Measurements from ENCODE around the gene CASK.

The CASK gene

GRCh38 chrX:41559235-41560052 lies 363.9 kb downstream of the CASK start:
- no peak for DNase-seq (ENCODE audit: low read depth)

- no peak for DNase-seq (ENCODE audit: low read depth)
Observed at GRCh38 chrX:41558531-41558930, 364.8 kb downstream of the CASK start.

GRCh38 chrX:41556958-41557357 lies 366.4 kb downstream of the CASK start:
- DNase-seq (ENCODE audit: low read depth), result no peak

- DNase-seq (ENCODE audit: low read depth), result no peak
Observed at GRCh38 chrX:41553688-41554087, 369.7 kb downstream of the CASK start.

- no peak for DNase-seq (ENCODE audit: low read depth)
Observed at GRCh38 chrX:41548411-41548810, 374.9 kb downstream of the CASK start.

GRCh38 chrX:41543668-41544067 lies 379.7 kb downstream of the CASK start:
- no peak for DNase-seq (ENCODE audit: low read depth)

GRCh38 chrX:41543025-41543424 lies 380.3 kb downstream of the CASK start:
- no peak for DNase-seq (ENCODE audit: low read depth)

GRCh38 chrX:41542536-41542935 lies 380.8 kb downstream of the CASK start:
- no peak for DNase-seq (ENCODE audit: low read depth)

- DNase-seq (ENCODE audit: low read depth), result no peak
Observed at GRCh38 chrX:41542135-41542534, 381.2 kb downstream of the CASK start.

- no peak for DNase-seq (ENCODE audit: low read depth)
Observed at GRCh38 chrX:41541386-41541785, 382.0 kb downstream of the CASK start.

GRCh38 chrX:41538707-41539106 lies 384.6 kb downstream of the CASK start:
- DNase-seq (ENCODE audit: low read depth), result no peak

GRCh38 chrX:41530085-41530484 lies 393.3 kb downstream of the CASK start:
- DNase-seq (ENCODE audit: low read depth), result no peak

GRCh38 chrX:41529221-41529620 lies 394.1 kb downstream of the CASK start:
- no peak for DNase-seq (ENCODE audit: low read depth)

- no peak for DNase-seq (ENCODE audit: low read depth)
Observed at GRCh38 chrX:41528784-41529183, 394.6 kb downstream of the CASK start.

GRCh38 chrX:41526925-41527324 lies 396.4 kb downstream of the CASK start:
- DNase-seq (ENCODE audit: low read depth), result no peak

- DNase-seq (ENCODE audit: low read depth), result no peak
Observed at GRCh38 chrX:41526271-41526670, 397.1 kb downstream of the CASK start.

- no peak for DNase-seq (ENCODE audit: low read depth)
Observed at GRCh38 chrX:41522671-41523070, 400.7 kb downstream of the CASK start.

- no peak for DNase-seq (ENCODE audit: low read depth)
Observed at GRCh38 chrX:41522081-41522480, 401.3 kb downstream of the CASK start.

- DNase-seq (ENCODE audit: low read depth), result no peak
Observed at GRCh38 chrX:41519468-41519867, 403.9 kb downstream of the CASK start.

- no peak for DNase-seq (ENCODE audit: low read depth)
Observed at GRCh38 chrX:41518841-41519220, 404.5 kb downstream of the CASK start.

GRCh38 chrX:41518127-41518840 lies 405.1 kb downstream of the CASK start:
- DNase-seq (ENCODE audit: low read depth), result no peak

GRCh38 chrX:41516999-41517765 lies 406.2 kb downstream of the CASK start:
- no peak for DNase-seq (ENCODE audit: low read depth)

GRCh38 chrX:41516456-41516855 lies 406.9 kb downstream of the CASK start:
- no peak for DNase-seq (ENCODE audit: low read depth)
